GM12864 (cell line): Measurements from ENCODE around the gene GLI1.

Source experiments
- DNase-seq: peaks from one replicate; pipeline ENCODE4 v3.0.0-alpha.2; 2011; ENCODE audit warnings: low read depth
- H3K4me3 ChIP-seq: 2 replicates; pipeline ENCODE4 v1.5.1; 2011; ENCODE audit warnings: mild to moderate bottlenecking, low read depth, low read length, control low read depth
- TF ChIP-seq, protein P1 (sequence below): IDR thresholded peaks from 2 replicates; pipeline ENCODE4 v1.5.1; 2011; ENCODE audit warnings: low read depth, mild to moderate bottlenecking, moderate library complexity, low read length, control low read depth, inconsistent platforms; ENCODE audit errors: missing control alignments

GLI1 gene

DNA sequence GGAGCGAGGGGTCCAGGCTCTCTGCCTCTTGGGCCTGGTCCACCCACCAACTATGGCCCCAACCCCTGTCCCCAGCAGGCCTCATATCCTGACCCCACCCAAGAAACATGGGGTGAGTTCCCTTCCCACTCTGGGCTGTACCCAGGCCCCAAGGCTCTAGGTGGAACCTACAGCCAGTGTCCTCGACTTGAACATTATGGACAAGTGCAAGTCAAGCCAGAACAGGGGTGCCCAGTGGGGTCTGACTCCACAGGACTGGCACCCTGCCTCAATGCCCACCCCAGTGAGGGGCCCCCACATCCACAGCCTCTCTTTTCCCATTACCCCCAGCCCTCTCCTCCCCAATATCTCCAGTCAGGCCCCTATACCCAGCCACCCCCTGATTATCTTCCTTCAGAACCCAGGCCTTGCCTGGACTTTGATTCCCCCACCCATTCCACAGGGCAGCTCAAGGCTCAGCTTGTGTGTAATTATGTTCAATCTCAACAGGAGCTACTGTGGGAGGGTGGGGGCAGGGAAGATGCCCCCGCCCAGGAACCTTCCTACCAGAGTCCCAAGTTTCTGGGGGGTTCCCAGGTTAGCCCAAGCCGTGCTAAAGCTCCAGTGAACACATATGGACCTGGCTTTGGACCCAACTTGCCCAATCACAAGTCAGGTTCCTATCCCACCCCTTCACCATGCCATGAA lies 11.5 kb downstream of the GLI1 start:
- DNase-seq: no peak
- TF ChIP-seq, protein P1, sequence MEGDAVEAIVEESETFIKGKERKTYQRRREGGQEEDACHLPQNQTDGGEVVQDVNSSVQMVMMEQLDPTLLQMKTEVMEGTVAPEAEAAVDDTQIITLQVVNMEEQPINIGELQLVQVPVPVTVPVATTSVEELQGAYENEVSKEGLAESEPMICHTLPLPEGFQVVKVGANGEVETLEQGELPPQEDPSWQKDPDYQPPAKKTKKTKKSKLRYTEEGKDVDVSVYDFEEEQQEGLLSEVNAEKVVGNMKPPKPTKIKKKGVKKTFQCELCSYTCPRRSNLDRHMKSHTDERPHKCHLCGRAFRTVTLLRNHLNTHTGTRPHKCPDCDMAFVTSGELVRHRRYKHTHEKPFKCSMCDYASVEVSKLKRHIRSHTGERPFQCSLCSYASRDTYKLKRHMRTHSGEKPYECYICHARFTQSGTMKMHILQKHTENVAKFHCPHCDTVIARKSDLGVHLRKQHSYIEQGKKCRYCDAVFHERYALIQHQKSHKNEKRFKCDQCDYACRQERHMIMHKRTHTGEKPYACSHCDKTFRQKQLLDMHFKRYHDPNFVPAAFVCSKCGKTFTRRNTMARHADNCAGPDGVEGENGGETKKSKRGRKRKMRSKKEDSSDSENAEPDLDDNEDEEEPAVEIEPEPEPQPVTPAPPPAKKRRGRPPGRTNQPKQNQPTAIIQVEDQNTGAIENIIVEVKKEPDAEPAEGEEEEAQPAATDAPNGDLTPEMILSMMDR: no peak
- no peak overlapping the region for H3K4me3 ChIP-seq

- no peak for DNase-seq
- TF ChIP-seq, protein P1: no peak
- no peak overlapping the region for H3K4me3 ChIP-seq
These were observed 12.1 kb downstream of the GLI1 start for GRCh38 chr12:57471661-57472060.

- no peak overlapping the region for H3K4me3 ChIP-seq
- TF ChIP-seq, protein P1: no peak
- no peak for DNase-seq
These were observed 12.8 kb downstream of the GLI1 start for GRCh38 chr12:57472391-57472790.

GRCh38 chr12:57473392-57473791 lies 13.8 kb downstream of the GLI1 start:
- DNase-seq: no peak
- no peak overlapping the region for H3K4me3 ChIP-seq
- TF ChIP-seq, protein P1: no peak

GRCh38 chr12:57473886-57474285 lies 14.3 kb downstream of the GLI1 start:
- no peak overlapping the region for H3K4me3 ChIP-seq
- no peak for DNase-seq
- TF ChIP-seq, protein P1: no peak

DNA sequence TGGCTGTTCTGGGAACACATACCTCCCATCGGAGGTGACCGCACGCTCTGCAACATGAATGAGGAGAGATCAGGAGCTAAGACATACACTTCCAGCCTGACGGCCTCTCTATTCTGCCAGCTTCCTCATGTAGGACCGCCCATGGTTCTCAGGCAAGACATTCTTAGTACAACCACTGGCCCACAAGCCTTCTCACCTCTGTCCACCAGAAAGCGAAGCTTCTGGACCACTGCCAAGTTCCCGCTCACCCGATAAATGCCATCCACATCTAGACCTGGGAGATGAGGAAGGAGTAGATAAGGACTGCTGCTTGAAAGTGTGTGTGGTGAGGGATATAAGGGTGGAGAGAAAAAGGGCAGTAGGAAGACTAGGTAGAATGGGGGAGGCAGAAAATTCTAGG lies 14.8 kb downstream of the GLI1 start:
- no peak overlapping the region for H3K4me3 ChIP-seq
- TF ChIP-seq, protein P1: no peak
- DNase-seq: no peak

- H3K4me3 ChIP-seq: no peak overlapping the region
- TF ChIP-seq, protein P1: no peak
- no peak for DNase-seq
These were observed 15.3 kb downstream of the GLI1 start for GRCh38 chr12:57474862-57475261.
